HTERT RPE-1 (cell line): Measurements from ENCODE around the gene FFAR1.
"Not testable (repeated sequence)": the region's sequence is repeated elsewhere in the genome, so short reads cannot be mapped to it uniquely, and the experiment has no call there.

Experiments used
- in situ Hi-C: fragments of 300-500 bp; cut with MboI; formaldehyde crosslinking; loops from 4 replicates; pipeline ENCODE4 v1.14.3; 2020; ENCODE audit warnings: low sequenced_read_pairs

The FFAR1 gene

DNA sequence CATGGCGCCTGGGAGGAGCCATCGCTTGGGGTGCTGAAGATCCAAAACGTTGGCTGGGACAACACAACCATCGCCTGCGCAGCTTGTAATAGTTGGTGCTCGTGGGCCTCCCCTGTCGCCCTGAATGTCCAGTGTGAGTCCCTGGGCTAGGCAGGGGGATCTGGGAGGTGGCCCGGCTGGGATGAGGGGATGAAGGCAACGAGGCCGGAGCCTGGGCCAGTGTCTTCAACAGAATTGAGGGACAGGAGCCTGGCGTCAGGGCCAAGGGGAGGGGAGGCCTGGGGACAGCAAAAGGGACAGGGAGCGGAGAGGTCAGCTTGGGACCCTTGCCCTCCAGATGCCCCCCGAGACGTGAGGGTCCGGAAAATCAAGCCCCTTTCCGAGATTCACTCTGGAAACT lies 6.7 kb upstream of the FFAR1 start:
- in situ Hi-C loops = no loop called here

DNA sequence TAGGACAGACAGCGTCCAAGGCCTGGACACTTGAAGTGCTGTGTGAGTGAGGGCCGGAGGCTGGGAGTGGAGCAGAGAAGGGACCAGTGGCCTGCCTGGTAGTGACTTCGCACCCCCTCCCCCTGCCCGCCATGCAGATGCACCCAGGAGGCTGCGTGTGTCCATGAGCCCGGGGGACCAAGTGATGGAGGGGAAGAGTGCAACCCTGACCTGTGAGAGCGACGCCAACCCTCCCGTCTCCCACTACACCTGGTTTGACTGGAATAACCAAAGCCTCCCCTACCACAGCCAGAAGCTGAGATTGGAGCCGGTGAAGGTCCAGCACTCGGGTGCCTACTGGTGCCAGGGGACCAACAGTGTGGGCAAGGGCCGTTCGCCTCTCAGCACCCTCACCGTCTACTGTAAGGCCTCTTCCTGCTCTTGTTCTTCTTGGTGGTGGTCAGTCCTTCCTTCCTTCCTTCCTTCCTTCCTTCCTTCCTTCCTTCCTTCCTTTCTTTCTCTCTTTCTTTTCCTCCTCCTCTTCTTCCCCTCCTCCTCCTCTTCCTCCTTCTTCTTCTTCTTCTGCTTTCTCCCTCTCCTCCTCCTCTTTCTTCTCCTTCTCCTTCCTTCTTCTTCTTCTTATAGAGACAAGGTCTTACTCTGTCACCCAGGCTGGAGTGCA lies 6.0 kb upstream of the FFAR1 start:
- in situ Hi-C loops = no loop called here

DNA sequence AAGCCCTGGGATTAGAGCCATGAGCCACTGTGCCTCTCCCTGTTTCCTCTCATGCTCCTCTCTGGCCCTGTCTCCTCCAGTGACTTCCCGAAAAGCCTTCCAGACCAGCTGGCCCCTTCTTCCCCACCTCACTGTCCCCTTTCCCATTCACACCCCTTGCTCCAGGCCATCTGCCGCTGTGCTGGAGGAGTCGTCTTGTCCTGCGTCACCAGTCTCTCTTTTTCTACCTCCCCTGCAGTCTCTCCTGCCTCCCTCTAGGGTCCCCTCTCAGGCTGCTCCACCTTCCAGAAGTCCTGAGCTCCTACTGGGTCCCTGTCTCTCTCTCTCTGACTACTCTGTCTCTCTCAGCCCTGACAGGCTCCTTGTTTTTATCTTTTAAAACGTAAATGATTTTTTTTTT lies 5.3 kb upstream of the FFAR1 start:
- in situ Hi-C loops = no loop called here

DNA sequence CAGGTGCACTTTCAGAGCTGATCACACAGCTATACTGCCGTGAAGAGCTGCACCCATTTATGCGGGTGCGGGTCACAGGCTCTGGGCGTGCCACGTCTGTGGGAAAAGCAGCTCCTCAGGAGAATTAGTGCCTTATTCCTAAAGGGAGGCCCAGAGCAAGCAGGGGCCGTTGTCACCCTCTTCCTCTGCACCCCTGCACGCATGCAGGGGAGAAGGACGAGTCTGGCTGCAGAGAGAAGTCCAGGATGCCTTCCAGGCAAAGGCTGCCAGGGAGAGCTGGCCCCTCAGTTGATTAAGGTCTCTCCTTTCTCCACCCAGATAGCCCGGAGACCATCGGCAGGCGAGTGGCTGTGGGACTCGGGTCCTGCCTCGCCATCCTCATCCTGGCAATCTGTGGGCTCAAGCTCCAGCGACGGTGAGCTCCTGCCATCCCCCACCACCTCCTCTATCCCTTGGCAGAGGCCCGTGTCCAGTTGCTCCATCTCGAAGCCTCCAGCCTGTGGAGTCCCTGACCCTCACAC lies 3.1 kb upstream of the FFAR1 start:
- in situ Hi-C loops = no loop called here

DNA sequence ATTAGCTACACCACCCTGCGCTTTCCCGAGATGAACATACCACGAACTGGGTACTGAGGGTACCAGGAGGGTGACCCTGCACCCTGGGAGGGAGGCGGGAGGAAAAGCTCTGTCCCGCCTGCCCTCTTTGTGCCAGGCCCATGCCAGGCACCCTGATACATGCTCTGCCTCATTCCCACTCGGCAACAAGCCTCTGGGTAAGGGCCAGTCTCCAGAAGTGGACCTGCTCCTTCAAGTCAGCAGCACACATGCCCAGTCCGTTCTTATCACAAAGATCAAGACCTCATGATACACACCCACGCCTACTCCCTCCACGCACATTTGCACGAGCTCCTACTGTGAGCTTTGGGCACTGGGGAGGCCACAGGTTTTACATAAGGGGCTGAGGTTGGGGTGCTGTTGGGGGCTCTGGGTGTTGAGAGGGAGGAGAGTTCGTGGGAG lies 2.0 kb upstream of the FFAR1 start:
- in situ Hi-C loops = no loop called here

DNA sequence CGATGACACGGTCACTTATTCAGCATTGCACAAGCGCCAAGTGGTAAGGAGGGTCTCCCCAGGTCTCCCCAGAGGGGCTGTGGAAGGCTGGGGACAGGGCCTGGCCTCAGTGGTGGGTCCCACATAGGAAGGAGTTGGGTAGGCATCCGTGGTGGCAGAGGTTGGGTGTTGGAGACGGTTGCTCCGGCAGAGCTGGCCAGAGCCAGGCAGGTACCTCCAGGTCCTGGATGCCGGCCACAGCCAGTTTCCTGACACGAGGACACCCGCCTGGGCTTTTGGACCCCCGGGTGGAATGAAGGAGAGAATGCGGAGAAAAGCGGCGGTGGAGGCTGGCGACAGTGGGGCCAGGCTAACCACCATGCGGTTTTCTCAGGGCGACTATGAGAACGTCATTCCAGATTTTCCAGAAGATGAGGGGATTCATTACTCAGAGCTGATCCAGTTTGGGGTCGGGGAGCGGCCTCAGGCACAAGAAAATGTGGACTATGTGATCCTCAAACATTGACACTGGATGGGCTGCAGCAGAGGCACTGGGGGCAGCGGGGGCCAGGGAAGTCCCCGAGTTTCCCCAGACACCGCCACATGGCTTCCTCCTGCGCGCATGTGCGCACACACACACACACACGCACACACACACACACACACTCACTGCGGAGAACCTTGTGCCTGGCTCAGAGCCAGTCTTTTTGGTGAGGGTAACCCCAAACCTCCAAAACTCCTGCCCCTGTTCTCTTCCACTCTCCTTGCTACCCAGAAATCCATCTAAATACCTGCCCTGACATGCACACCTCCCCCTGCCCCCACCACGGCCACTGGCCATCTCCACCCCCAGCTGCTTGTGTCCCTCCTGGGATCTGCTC lies 1.3 kb upstream of the FFAR1 start:
- in situ Hi-C loops = no loop called here

DNA sequence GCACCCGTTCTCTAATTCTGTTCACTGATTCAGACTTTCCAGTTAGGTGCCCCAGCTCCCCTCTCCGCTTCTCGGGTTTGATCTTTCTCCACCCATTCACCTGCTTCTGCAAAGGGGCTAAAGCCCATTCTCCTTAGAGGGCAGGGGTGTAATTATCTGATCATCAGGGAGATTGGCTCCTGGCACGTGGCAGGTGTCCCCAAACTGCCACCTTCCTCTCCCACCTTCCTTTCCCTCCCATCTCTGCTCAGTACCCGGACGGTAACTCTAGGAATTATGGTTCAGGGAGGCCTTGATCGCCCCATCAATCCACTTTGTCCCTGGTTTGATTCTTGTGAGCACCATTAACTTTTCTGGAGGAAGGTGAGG lies 212 bp downstream of the FFAR1 start:
- in situ Hi-C loops = no loop called here

DNA sequence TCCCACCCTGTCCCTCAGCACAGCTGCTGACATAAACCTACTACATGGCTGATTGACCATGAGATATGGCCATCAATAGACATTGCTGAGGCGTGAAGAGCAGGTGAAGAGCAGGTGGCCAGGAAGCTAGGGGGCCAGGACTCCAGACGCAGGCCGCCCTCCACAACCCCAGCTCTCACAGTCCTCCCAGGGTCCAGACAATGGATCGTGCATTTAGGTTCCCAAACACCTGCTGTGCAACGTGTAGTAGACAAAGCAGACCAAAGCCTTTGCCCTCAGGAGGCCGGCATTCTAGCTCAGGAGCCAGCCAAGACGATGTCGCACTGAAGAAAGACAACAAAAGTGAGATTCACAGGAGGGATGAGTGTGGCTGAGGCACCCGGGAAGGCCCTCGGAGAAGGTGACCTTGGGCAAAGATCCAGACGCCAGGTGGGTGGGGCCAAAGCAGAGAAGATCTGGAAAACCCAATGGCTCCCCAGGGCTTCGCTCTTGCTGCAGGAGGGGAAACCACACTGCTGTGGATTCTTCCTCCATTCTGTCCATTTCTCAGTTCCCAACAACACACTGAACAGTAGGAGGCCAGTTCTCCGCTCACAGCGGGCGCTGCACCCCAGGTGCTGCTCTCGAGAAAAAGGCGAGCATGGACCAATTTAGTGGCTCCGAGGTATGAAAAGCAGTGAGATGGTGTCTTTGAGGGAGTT lies 1.4 kb downstream of the FFAR1 start:
- in situ Hi-C loops = no loop called here

DNA sequence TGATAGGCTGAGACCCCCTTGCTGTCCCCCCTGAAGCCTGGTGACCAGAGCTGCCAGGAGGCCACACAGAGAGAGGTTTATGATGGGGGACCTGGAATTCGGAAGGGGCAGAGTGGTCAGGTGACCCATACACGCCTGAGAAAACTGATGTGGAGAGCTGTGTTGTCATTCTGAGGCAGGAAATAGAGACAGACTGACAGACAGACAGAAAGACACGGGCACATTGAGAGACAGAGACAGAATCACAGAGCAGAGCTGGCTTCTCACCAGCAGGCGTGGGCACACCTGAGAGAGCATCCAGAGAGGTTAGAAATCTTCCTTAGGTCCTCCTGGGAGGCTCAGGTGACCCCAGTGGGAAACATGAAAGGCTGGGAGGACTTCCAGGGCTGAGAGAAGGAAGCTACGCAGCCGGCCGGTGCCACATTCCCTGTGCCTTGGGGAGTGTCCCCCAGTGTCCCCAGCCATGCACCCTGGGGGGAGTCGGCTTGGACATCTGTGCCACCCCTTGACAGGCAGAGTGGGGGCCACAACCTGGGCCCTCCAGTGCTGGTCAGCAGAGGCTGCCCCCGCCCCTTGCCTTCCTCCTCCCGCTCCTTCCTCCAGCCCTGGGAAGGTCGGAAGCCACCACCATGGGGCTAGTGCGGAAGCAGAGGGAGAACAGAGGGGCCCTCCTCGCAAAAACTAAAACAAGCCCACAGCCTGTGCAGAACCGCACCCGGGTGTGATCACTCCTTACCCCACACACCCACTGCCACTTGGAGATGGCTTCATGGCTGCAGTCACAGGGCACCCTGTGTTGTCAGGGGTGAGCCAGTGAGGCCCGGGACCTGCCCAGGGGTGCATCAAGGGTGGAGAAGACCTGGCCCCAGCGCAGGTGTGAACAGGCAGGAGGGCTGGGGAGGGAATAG lies 2.2 kb downstream of the FFAR1 start:
- in situ Hi-C loops = no loop called here

DNA sequence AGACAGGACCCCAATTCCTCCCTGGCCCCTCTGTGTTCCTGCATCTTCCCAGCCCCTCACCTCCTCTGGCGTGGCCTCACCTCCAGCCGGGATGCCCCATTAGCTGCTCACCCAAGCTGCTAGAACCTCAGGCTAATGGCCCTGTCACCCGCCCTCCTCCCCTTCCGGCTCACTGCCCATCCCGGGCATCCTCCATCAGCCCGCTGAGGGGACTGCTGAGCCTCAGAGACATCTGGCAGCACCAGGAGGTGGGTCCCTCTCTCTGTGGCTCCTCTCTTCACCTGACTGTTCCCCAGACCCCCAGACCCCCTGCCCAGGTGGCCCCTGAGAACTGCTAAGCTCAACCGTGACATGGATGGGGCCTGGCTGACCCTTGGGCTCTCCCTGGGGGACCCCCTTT lies 2.9 kb downstream of the FFAR1 start:
- in situ Hi-C loops = no loop called here

DNA sequence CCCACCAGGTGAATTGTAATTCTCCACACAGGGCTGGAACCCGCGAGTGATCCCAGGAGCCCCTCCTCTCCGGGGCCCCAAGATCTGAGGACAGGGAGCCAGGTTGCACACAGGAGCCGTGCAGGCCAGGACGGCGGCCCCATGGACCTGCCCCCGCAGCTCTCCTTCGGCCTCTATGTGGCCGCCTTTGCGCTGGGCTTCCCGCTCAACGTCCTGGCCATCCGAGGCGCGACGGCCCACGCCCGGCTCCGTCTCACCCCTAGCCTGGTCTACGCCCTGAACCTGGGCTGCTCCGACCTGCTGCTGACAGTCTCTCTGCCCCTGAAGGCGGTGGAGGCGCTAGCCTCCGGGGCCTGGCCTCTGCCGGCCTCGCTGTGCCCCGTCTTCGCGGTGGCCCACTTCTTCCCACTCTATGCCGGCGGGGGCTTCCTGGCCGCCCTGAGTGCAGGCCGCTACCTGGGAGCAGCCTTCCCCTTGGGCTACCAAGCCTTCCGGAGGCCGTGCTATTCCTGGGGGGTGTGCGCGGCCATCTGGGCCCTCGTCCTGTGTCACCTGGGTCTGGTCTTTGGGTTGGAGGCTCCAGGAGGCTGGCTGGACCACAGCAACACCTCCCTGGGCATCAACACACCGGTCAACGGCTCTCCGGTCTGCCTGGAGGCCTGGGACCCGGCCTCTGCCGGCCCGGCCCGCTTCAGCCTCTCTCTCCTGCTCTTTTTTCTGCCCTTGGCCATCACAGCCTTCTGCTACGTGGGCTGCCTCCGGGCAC lies 3.9 kb downstream of the FFAR1 start:
- in situ Hi-C loops = no loop called here

DNA sequence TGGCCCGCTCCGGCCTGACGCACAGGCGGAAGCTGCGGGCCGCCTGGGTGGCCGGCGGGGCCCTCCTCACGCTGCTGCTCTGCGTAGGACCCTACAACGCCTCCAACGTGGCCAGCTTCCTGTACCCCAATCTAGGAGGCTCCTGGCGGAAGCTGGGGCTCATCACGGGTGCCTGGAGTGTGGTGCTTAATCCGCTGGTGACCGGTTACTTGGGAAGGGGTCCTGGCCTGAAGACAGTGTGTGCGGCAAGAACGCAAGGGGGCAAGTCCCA lies 4.4 kb downstream of the FFAR1 start:
- in situ Hi-C loops = no loop called here

DNA sequence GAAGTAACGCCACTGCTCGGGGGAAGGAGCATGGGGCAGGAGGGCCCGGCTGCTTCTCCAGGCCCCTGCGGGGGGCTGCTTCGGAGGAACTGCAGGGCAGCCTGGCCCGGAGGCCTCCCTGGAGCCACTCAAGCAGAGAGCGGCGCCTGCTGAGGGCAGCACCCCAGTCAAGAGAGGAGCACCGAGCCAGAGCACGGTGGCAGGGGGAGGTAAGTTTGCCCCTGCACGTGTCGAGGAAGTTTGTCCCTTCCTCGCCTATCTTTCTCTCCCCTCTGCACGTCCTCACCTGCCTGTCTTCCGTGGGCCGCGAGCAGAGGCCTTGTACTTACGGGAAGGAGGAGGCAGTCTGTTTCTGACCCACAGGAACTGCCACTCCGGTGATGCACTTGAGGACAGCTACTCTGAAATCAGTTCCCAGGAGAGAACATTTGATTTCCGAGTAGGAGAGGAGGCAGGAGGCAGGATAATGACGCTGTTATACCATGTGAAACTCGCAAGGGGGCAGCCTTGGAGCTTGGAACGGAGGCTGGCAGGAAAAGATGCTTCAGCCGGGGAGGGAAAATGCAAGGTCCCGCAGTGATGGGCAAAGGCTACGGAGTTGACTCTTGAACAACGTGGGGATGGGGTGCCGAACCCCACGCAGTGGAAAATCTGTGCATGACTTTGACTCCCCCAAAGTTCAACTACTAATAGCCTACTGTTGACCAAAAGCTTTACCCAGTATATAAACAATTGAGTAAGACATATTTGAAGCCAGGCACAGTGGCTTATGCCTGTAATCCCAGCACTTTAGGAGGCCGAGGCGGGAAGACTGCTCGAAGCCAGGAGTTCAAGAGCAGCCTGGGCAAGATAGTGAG lies 5.0 kb downstream of the FFAR1 start:
- in situ Hi-C loops = no loop called here

DNA sequence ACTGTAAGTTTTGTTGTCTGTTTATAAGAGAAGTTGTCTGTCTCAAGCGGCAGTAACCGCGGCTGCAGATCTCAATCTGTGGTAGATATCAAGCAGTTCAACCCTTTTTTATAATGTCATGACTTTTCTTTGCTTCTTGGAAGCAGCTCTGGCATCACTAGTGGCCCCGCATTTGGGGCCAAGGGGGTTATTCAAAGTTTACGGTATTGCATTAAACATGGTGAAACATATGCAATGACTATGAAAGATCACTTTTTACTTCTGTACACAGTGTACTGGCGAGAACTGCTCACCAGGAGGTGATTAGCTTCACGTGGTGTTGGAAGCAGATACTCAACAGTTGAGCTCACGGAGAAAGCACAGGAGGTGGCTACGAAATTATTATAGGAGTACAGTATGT lies 5.9 kb downstream of the FFAR1 start:
- in situ Hi-C loops = no loop called here

DNA sequence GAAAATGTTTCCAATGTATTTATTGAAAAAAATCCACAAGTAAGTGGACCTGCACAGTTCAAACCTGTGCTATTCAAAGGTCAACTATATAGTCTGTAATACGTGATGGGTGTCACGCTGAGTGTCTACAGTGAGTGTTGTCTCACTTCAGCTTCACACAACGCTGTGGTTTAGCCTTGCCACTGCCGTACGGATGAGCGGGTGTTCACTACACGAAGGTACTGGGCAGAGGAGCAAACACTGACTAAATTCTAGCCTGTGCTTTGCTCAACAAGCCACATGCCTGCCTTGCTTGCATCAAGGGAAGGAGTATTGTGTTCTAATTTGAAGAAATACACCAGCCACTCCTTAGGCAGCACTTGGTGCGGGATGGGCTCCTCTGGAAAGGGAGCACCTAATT lies 7.2 kb downstream of the FFAR1 start:
- in situ Hi-C loops = no loop called here

DNA sequence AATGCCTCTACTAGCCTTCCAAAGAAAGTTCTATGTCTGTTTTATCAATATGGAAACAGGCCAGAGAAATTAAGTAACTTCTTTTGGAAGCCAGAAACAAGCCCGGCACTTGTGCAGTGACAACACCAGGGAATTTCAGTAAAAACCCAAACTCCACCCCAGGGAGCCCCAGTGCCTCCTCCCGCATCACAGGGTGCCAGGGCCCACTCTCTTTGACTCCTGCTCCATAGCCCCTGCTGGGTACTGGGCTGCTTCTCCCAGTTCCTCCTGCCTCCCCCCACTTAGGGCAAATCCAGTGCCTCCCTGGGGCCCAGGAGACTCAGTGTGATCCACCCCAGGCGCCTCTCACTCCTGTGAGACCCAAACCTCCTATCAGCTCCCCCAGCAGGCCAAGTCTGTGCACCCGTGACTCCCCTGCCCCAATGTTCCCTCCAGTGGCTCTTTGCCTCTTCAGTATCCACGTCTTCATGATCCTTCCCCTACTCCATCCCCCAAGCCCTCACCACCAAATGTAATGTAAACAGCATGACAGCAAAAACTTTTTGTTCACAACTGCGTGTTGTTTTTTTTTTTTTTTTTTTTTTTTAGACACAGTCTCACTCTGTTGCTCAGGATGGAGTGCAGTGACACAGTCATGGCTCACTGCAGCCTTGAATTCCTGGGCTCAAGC lies 8.2 kb downstream of the FFAR1 start:
- in situ Hi-C loops = no loop called here

DNA sequence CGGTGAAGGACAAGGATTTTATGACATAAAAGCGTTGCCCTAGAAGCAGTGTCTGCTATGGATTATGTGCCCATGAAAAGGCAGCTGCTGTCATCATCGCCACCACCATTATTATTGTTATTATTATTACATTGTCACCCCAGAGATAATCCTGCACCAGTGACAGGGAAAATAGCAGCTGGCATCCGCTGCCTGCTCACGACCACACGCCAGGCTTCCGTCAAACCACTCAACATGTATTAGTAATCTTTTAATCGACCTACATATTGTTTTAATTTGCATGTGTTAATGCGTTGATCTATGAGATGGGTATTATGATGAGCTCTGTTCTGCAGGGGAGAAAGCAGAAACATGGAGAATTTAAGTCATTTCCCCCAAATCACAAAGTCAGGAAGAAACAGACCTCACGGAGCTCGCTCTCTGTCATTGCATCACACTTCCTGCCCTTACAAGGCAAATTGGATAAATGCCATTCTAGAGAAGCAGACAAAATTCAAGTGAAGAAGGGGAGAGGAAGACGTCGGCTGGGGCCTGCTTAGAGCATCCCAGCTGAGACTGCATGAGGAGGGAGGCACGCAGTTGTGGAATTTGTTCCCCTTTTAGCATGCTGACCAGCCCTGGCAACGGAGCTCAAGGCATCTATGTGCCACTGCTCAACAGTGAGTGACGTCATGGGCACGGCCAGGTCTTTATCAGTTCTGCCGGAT lies 10.3 kb downstream of the FFAR1 start, which contains the start of gene FFAR3:
FFAR3 (plus strand) TSS at position 594 of the 707 bp plus-strand sequence. CDS start 431 bp downstream, outside the sequence.
- in situ Hi-C loops = no loop called here

DNA sequence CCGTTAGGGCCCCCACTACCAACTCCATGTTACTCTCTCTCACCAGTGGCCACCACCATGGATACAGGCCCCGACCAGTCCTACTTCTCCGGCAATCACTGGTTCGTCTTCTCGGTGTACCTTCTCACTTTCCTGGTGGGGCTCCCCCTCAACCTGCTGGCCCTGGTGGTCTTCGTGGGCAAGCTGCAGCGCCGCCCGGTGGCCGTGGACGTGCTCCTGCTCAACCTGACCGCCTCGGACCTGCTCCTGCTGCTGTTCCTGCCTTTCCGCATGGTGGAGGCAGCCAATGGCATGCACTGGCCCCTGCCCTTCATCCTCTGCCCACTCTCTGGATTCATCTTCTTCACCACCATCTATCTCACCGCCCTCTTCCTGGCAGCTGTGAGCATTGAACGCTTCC lies 11.1 kb downstream of the FFAR1 start:
- in situ Hi-C loops = not testable (repeated sequence)
